ENCODE data around the gene CD247. TPM values are rescaled to one million over a fixed set of nuclear protein-coding genes. Genes with fewer than 3 reads are reported as not detected.

CD247 gene
- total RNA-seq, 1 donor from 2014 or later = not detected

- Histone ChIP-seq H3K27me3 (ENCODE audit: control insufficient read depth, insufficient read depth, low read length) (peaks cover 3% of the 10 kb centered on the region), H3K36me3 (ENCODE audit: control insufficient read depth, insufficient read depth, low read length) (no peaks in the 10 kb centered on the region), H3K4me3 (ENCODE audit: low read depth, low read length) (no peak overlapping the region)
- TF ChIP-seq CTCF (IDR thresholded peaks at IDR 0.05; ENCODE audit: insufficient read depth, low read length, poor library complexity, severe bottlenecking) = no peak
- no peak for DNase-seq (ENCODE audit: low read depth)
Observed at GRCh38 chr1:167479331-167479979, 38.9 kb downstream of the CD247 start.

GRCh38 chr1:167477986-167478385 lies 40.3 kb downstream of the CD247 start:
- Histone ChIP-seq H3K27me3 (ENCODE audit: control insufficient read depth, insufficient read depth, low read length) (peaks cover 3% of the 10 kb centered on the region), H3K36me3 (ENCODE audit: control insufficient read depth, insufficient read depth, low read length) (no peaks in the 10 kb centered on the region), H3K4me3 (ENCODE audit: low read depth, low read length) (no peak overlapping the region)
- no peak for DNase-seq (ENCODE audit: low read depth)
- TF ChIP-seq CTCF (IDR thresholded peaks at IDR 0.05; ENCODE audit: insufficient read depth, low read length, poor library complexity, severe bottlenecking) = no peak

- no peak for DNase-seq (ENCODE audit: low read depth)
- Histone ChIP-seq H3K27me3 (ENCODE audit: control insufficient read depth, insufficient read depth, low read length) (peaks cover 3% of the 10 kb centered on the region), H3K36me3 (ENCODE audit: control insufficient read depth, insufficient read depth, low read length) (no peaks in the 10 kb centered on the region), H3K4me3 (ENCODE audit: low read depth, low read length) (no peak overlapping the region)
- no peak for TF ChIP-seq CTCF (IDR thresholded peaks at IDR 0.05; ENCODE audit: insufficient read depth, low read length, poor library complexity, severe bottlenecking)
Observed at GRCh38 chr1:167476061-167476460, 42.3 kb downstream of the CD247 start.

- DNase-seq (ENCODE audit: low read depth) = no peak
- TF ChIP-seq CTCF (IDR thresholded peaks at IDR 0.05; ENCODE audit: insufficient read depth, low read length, poor library complexity, severe bottlenecking) = no peak
- Histone ChIP-seq H3K36me3 (ENCODE audit: control insufficient read depth, insufficient read depth, low read length) (no peaks in the 10 kb centered on the region), H3K4me3 (ENCODE audit: low read depth, low read length) (no peak overlapping the region), H3K27me3 (ENCODE audit: control insufficient read depth, insufficient read depth, low read length) (peaks cover 3% of the 10 kb centered on the region)
Observed at GRCh38 chr1:167474191-167474641, 44.1 kb downstream of the CD247 start.

GRCh38 chr1:167473761-167474160 lies 44.6 kb downstream of the CD247 start:
- no peak for DNase-seq (ENCODE audit: low read depth)
- no peak overlapping the region for H3K4me3 ChIP-seq (ENCODE audit: low read depth, low read length)
- no peak for TF ChIP-seq CTCF (IDR thresholded peaks at IDR 0.05; ENCODE audit: insufficient read depth, low read length, poor library complexity, severe bottlenecking)
- H3K27me3 ChIP-seq (ENCODE audit: control insufficient read depth, insufficient read depth, low read length) = peaks cover 3% of the 10 kb centered on the region
- H3K36me3 ChIP-seq (ENCODE audit: control insufficient read depth, insufficient read depth, low read length) = no peaks in the 10 kb centered on the region

All from kidney epithelial cell (primary cell).